CD4-positive, alpha-beta T cell (primary cell): Measurements from ENCODE around the gene DSCAML1. TPM values are rescaled to one million over a fixed set of nuclear protein-coding genes. Genes with fewer than 3 reads are reported as not detected.

Source experiments
- ATAC-seq: fragments of 200-7000 bp; cut with Tn5 transposase; one replicate; pipeline ENCODE4 v1.10.0; 2022; ENCODE audit warnings: mild to moderate bottlenecking; ENCODE audit not compliant: poor library complexity
- CTCF ChIA-PET: fragments of 350-600 bp; sonication (Branson Sonifier 250); formaldehyde crosslinking; loops from one replicate; lab custom pipeline; 2021; ENCODE audit warnings: antibody characterized with exemption, inconsistent platforms; lab: Charles Lee
- POLR2A ChIA-PET: fragments of 350-600 bp; sonication (Branson Sonifier 250); formaldehyde crosslinking; loops from one replicate; lab custom pipeline; 2021; ENCODE audit warnings: antibody characterized with exemption, inconsistent platforms; lab: Charles Lee
- DNase-seq, 14 experiments: peaks; one replicate each; pipeline ENCODE4 v3.0.0-alpha.2; 2013 to 2020; ENCODE audit warnings: mixed read lengths in 2 of 14
- H3K27ac ChIP-seq, 2 donors: one replicate each; pipeline versions ENCODE4 v1.5.1 to v1.7.0; 2013; ENCODE audit warnings: low read length in 2 of 2, low read depth in 1 of 2, mild to moderate bottlenecking in 1 of 2
- H3K27me3 ChIP-seq, 2 experiments: 1 replicate in 1 of 2; 2 replicates in 1 of 2; pipeline versions ENCODE4 v1.6.1 to v1.7.0; 2013; ENCODE audit warnings: low read length in 2 of 2, control low read depth in 1 of 2, mild to moderate bottlenecking in 1 of 2, moderate library complexity in 1 of 2; ENCODE audit not compliant: insufficient read depth in 2 of 2, control insufficient read depth in 1 of 2
- H3K36me3 ChIP-seq: one replicate; pipeline ENCODE4 v1.6.1; 2013; ENCODE audit warnings: low read length, control low read depth; ENCODE audit not compliant: insufficient read depth
- H3K4me1 ChIP-seq: one replicate; pipeline ENCODE4 v1.6.1; 2013; ENCODE audit warnings: low read length, control low read depth; ENCODE audit not compliant: insufficient read depth
- H3K4me3 ChIP-seq: one replicate; pipeline ENCODE4 v1.5.1; 2013; ENCODE audit warnings: mild to moderate bottlenecking, low read length, moderate library complexity
- H3K9me3 ChIP-seq, 2 experiments: 1 replicate in 1 of 2; 2 replicates in 1 of 2; pipeline versions ENCODE4 v1.6.1 to v1.7.0; 2013; ENCODE audit warnings: low read length in 2 of 2, mild to moderate bottlenecking in 2 of 2, control low read depth in 1 of 2, moderate library complexity in 1 of 2; ENCODE audit not compliant: control insufficient read depth in 1 of 2, insufficient read depth in 1 of 2
- H3K27ac Mint-ChIP-seq: one replicate; pipeline ENCODE4 v1.8.0; 2020; ENCODE audit warnings: mixed read lengths
- H3K27me3 Mint-ChIP-seq: one replicate; pipeline ENCODE4 v1.8.0; 2021; ENCODE audit warnings: mixed read lengths
- H3K36me3 Mint-ChIP-seq: one replicate; pipeline ENCODE4 v1.8.0; 2021; ENCODE audit warnings: low read depth, mixed read lengths
- H3K4me1 Mint-ChIP-seq: one replicate; pipeline ENCODE4 v1.8.0; 2021; ENCODE audit warnings: low read depth, mixed read lengths
- H3K4me3 Mint-ChIP-seq: one replicate; pipeline ENCODE4 v1.8.0; 2020; ENCODE audit warnings: mild to moderate bottlenecking, mixed read lengths
- H3K9me3 Mint-ChIP-seq: one replicate; pipeline ENCODE4 v1.8.0; 2020; ENCODE audit warnings: mixed read lengths
- CTCF ChIP-seq: fragments of 200-600 bp; IDR thresholded peaks from one replicate; pipeline ENCODE4 v1.8.0; 2022; ENCODE audit warnings: antibody characterized with exemption, mild to moderate bottlenecking
- intact Hi-C, 2 experiments: fragments of 100-400 bp; cut with DNase I in 1 of 2; cut with micrococcal nuclease in 1 of 2; formaldehyde crosslinking; loops; one replicate each; pipeline versions ENCODE4 v1.15.1 to v1.9.0; 2023 to 2025; cut with DNase I, micrococcal nuclease
- total RNA-seq, 174 experiments: library from RNA in 2 of 174; stranded (reverse) in 2 of 174; gene quantifications; one replicate each; pipeline ENCODE4 v1.2.3 and lab custom pipeline; 2021 to 2026

The DSCAML1 gene
- total RNA-seq, 2 experiments from 2014 or later, result 0.22 to 0.61 TPM

- H3K4me3 Mint-ChIP-seq, result no peak overlapping the region
- intact Hi-C loops, result loop anchor here in 1 of 2 experiments (5.0 kb wide), 1 partner anchor 132 kb away; no protein-coding TSS in a partner anchor
These were observed 23.1 kb upstream of the DSCAML1 start for GRCh38 chr11:117820071-117820470.

GRCh38 chr11:117819096-117820040 lies 22.4 kb upstream of the DSCAML1 start:
- H3K27me3 Mint-ChIP-seq, result no peaks in the 10 kb centered on the region
- H3K4me1 Mint-ChIP-seq, result peaks cover 56% of the 10 kb centered on the region
- peaks cover 81% of the 10 kb centered on the region for H3K4me1 ChIP-seq
- no peak overlapping the region for H3K27ac ChIP-seq
- ATAC-seq, result no peak
- H3K9me3 ChIP-seq, result no peaks in the 10 kb centered on the region
- H3K27ac Mint-ChIP-seq, result no peak overlapping the region
- no peak overlapping the region for H3K4me3 Mint-ChIP-seq
- POLR2A ChIA-PET, result interaction anchor here (2.3 kb wide), 1 partner anchor 11 kb away, joined by 15 read pairs; no protein-coding TSS in a partner anchor
- intact Hi-C loops, result loop anchor here in 1 of 2 experiments (5.0 to 10.0 kb wide), 3 partner anchors 133 to 395 kb away; partner anchors contain the start of gene IL10RA
- H3K4me3 ChIP-seq, result no peak overlapping the region
- TF ChIP-seq CTCF, result no peak
- H3K36me3 Mint-ChIP-seq, result no peaks in the 10 kb centered on the region
- no peaks in the 10 kb centered on the region for H3K9me3 Mint-ChIP-seq
- H3K36me3 ChIP-seq, result no peaks in the 10 kb centered on the region
- no peaks in the 10 kb centered on the region for H3K27me3 ChIP-seq
- peak in 2 of 14 experiments; percentile 47 to 53 for DNase-seq
- CTCF ChIA-PET, result interaction anchor here (0.7 to 4.4 kb wide), 3 partner anchors 13 to 393 kb away, joined by 3 to 98 read pairs (median 3); no protein-coding TSS in a partner anchor

More at GRCh38 chr11:117820071-117820470, 23.1 kb upstream of the DSCAML1 start:
- no peak for DNase-seq
- ChIA-PET CTCF (no interaction called here), POLR2A (no interaction called here)
- Histone ChIP-seq H3K9me3 (no peaks in the 10 kb centered on the region), H3K4me3 (no peak overlapping the region), H3K27me3 (no peaks in the 10 kb centered on the region), H3K36me3 (no peaks in the 10 kb centered on the region), H3K27ac (no peak overlapping the region), H3K4me1 (peaks cover 79% of the 10 kb centered on the region)
- no peak for TF ChIP-seq CTCF
- Mint-ChIP-seq H3K27ac (no peak overlapping the region), H3K9me3 (no peaks in the 10 kb centered on the region), H3K36me3 (no peaks in the 10 kb centered on the region), H3K27me3 (no peaks in the 10 kb centered on the region), H3K4me1 (peaks cover 50% of the 10 kb centered on the region)
- ATAC-seq, result no peak

- no peaks in the 10 kb centered on the region for H3K36me3 Mint-ChIP-seq
- peak; percentile 38 for TF ChIP-seq CTCF
- ATAC-seq (no peak), DNase-seq (peak in 5 of 14 experiments; percentile 13 to 86 (median 49))
- Histone ChIP-seq H3K27me3 (no peaks in the 10 kb centered on the region), H3K36me3 (no peaks in the 10 kb centered on the region), H3K4me1 (peaks cover 74% of the 10 kb centered on the region), H3K4me3 (no peak overlapping the region), H3K27ac (peak overlapping the region in 1 of 2 donors; percentile 24), H3K9me3 (no peaks in the 10 kb centered on the region)
- no peaks in the 10 kb centered on the region for H3K9me3 Mint-ChIP-seq
- H3K27ac Mint-ChIP-seq, result peak overlapping the region; percentile 87
- CTCF ChIA-PET, result interaction anchor here (0.7 to 4.4 kb wide), 15 partner anchors 10 to 392 kb away, joined by 3 to 98 read pairs (median 3); no protein-coding TSS in a partner anchor
- H3K4me3 Mint-ChIP-seq, result peak overlapping the region; percentile 11
- H3K27me3 Mint-ChIP-seq, result no peaks in the 10 kb centered on the region
- intact Hi-C loops, result loop anchor here in 1 of 2 experiments (5.0 to 10.0 kb wide), 2 partner anchors 169 to 393 kb away; partner anchors contain the start of gene IL10RA
- peaks cover 55% of the 10 kb centered on the region for H3K4me1 Mint-ChIP-seq
- POLR2A ChIA-PET, result interaction anchor here (0.7 to 2.3 kb wide), 4 partner anchors 10 to 233 kb away, joined by 3 to 15 read pairs (median 6); no protein-coding TSS in a partner anchor
These were observed 21.2 kb upstream of the DSCAML1 start for GRCh38 chr11:117818041-117818873.
